BLaER1 treated with 17β-estradiol and CSF1 and Interleukin-3, amounts not matched to agents 10 nM and 100 nM (cell line): ENCODE data around the gene GNAS.
A peak's percentile ranks its signal among the peaks of the same experiment; 100 is the strongest.

Source experiments
- H3K27ac ChIP-seq, 11 experiments: shearing (Covaris generic); formaldehyde crosslinking; 2 replicates each; pipeline ENCODE4 v1.8.1; 2022
- H3K27me3 ChIP-seq, 11 experiments: shearing (Covaris generic); formaldehyde crosslinking; 2 replicates each; pipeline ENCODE4 v1.8.1; 2022
- H3K36me3 ChIP-seq, 11 experiments: shearing (Covaris generic); formaldehyde crosslinking; 2 replicates each; pipeline ENCODE4 v1.8.1; 2022
- H3K4me1 ChIP-seq, 10 experiments: shearing (Covaris generic); formaldehyde crosslinking; 2 replicates each; pipeline ENCODE4 v1.8.1; 2022
- H3K4me2 ChIP-seq, 11 experiments: shearing (Covaris generic); formaldehyde crosslinking; 2 replicates each; pipeline ENCODE4 v1.8.1; 2022
- H3K4me3 ChIP-seq, 10 experiments: shearing (Covaris generic); formaldehyde crosslinking; 2 replicates each; pipeline ENCODE4 v1.8.1; 2022
- H3K9ac ChIP-seq, 11 experiments: shearing (Covaris generic); formaldehyde crosslinking; 2 replicates each; pipeline ENCODE4 v1.8.1; 2022
- H3K9me3 ChIP-seq, 11 experiments: shearing (Covaris generic); formaldehyde crosslinking; replicated peaks in 1 of 11; 2 replicates each; pipeline ENCODE4 v1.8.1; 2022
- H4K20me1 ChIP-seq, 11 experiments: shearing (Covaris generic); formaldehyde crosslinking; 2 replicates each; pipeline ENCODE4 v1.8.1; 2022
- Cebpa-rat ChIP-seq, 11 experiments: shearing (Covaris generic); IDR thresholded peaks; 2 replicates each; pipeline ENCODE4 v1.8.1; 2022

Gene GNAS

DNA sequence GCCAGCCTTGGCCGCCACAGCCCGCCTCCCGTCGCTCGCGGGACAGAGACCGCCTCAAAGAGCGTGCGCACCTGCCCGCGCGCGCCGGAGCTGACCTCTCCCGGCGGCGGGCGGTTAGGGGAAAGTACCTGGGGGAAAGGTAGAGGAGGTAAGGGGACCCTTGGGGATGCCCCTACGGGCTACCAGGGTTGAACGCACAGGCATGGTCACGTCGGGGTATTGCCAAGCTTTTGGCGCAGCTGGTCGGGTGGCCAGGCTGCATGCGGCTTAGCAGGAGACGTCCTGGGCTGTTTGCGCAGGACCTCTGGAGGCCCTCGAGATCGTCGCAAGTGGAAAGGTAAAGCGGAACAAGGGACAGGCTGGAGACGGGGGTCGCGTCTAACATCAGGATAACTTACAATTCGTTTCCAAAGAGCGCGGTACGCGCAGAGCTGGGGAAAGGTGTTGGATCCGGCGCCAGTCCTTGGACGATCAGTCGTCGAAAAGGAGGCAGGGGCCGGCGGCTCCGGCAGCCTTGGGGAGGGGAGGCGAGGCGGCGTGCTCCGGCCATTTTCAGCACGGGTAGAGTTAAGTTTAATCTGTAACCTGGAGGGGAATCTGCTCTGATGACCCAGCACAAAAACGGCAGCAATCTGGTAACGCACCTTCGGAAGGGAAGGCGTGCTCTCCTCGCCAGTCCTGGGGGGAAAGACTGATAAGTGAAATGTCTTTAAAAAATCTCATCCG, 10.8 kb upstream of the GNAS start:
- Histone ChIP-seq H3K27ac (no peak overlapping the region), H4K20me1 (peaks cover 0 to 22% (median 0%) of the 10 kb centered on the region in 11 experiments; a peak in 4 of 22 replicates), H3K4me1 (peaks cover under 1 to 16% (median 10%) of the 10 kb centered on the region in 10 experiments; a peak in 18 of 20 replicates), H3K4me2 (no peak overlapping the region), H3K4me3 (no peak overlapping the region; a peak in 1 of 20 replicates), H3K36me3 (no peaks in the 10 kb centered on the region), H3K27me3 (peaks cover 49 to 84% (median 77%) of the 10 kb centered on the region in 11 experiments), H3K9ac (no peak overlapping the region), H3K9me3 (peaks cover 19 to 35% (median 26%) of the 10 kb centered on the region in 11 experiments; a peak in 20 of 22 replicates)
- no peak for TF ChIP-seq Cebpa-rat (IDR thresholded peaks at IDR 0.05)

DNA sequence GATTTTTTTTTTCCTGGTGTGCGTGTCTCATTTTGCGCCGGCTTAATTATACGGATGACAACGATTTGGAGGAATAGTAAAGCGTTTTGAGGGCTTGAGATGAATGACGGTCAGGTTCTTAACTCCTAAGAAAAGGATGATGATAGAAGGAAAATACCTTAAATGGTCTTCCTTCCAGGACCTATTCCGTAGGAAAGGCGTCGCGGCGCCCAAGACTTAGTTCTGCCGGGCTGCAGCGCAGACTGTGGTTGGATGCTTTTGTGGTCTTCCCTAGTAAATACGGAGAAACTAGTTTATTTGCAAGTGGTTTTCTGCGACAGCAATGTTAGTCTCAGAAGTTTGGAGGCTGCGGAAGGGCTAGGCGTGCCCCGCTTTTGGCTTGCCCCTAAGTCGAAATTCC, 10.2 kb upstream of the GNAS start:
- H3K4me3 ChIP-seq, result no peak overlapping the region
- no peak overlapping the region for H3K4me2 ChIP-seq
- peaks cover 6 to 22% (median 10%) of the 10 kb centered on the region in 10 experiments for H3K4me1 ChIP-seq
- no peaks in the 10 kb centered on the region for H3K36me3 ChIP-seq
- no peak for TF ChIP-seq Cebpa-rat (IDR thresholded peaks at IDR 0.05)
- no peak overlapping the region for H3K27ac ChIP-seq
- peaks cover 19 to 35% (median 26%) of the 10 kb centered on the region in 11 experiments; a peak in 20 of 22 replicates for H3K9me3 ChIP-seq
- peaks cover 0 to 28% (median 0%) of the 10 kb centered on the region in 11 experiments; a peak in 5 of 22 replicates for H4K20me1 ChIP-seq
- no peak overlapping the region for H3K9ac ChIP-seq
- peaks cover 49 to 89% (median 80%) of the 10 kb centered on the region in 11 experiments for H3K27me3 ChIP-seq

DNA sequence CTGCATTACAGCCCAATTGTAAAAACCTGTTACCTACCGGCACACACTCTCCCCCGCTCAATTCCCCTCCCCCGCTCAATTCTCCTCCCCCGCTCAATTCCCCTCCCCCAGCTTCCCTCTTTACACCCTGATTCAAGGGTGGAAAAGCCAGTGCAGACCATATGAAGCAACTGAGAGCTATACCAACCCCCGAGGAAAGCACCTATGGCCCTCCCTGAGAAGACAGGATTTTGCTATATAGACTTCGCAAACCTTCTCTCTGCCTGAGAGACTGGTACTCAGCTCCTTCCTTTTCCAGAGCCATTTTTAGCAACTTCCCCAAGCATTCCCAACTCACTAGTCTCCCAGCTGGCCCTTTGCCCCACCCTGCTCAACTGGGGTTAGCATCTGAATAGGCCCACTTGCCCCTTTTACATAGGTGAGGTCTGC, 9.4 kb upstream of the GNAS start:
- no peak for TF ChIP-seq Cebpa-rat (IDR thresholded peaks at IDR 0.05)
- H3K36me3 ChIP-seq, result no peaks in the 10 kb centered on the region
- peaks cover 49 to 93% (median 80%) of the 10 kb centered on the region in 11 experiments for H3K27me3 ChIP-seq
- peaks cover 12 to 30% (median 15%) of the 10 kb centered on the region in 10 experiments for H3K4me1 ChIP-seq
- H4K20me1 ChIP-seq, result peaks cover 0 to 35% (median 0%) of the 10 kb centered on the region in 11 experiments; a peak in 5 of 22 replicates
- H3K4me3 ChIP-seq, result no peak overlapping the region
- no peak overlapping the region for H3K9ac ChIP-seq
- H3K4me2 ChIP-seq, result no peak overlapping the region
- H3K9me3 ChIP-seq, result peaks cover 19 to 35% (median 26%) of the 10 kb centered on the region in 11 experiments; a peak in 20 of 22 replicates
- no peak overlapping the region for H3K27ac ChIP-seq

DNA sequence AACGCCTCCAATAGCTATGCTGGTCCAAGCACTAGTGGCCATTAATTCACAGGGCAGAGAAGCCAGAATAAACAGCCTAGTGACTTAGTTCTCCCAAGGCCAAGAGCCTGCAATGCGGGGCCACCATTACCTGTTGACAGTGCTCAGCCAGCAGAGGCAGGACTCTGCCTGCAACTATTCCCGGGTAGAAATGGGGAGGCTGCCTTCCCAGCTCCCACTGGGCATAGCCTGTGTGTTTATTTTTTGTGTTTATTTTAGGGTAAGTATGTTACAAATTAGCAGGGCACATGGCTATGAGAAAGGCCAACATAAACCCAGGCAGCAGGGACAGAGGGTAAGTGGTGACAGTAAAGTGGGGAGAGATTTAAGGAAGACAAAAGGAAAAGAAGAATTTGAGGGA, 6.8 kb upstream of the GNAS start:
- Histone ChIP-seq H3K36me3 (no peaks in the 10 kb centered on the region), H3K27me3 (peaks cover 44 to 95% (median 76%) of the 10 kb centered on the region in 11 experiments), H3K9ac (no peak overlapping the region), H3K4me1 (peaks cover 12 to 27% (median 16%) of the 10 kb centered on the region in 10 experiments), H4K20me1 (peaks cover 0 to 42% (median 0%) of the 10 kb centered on the region in 11 experiments; a peak in 4 of 22 replicates), H3K4me3 (no peak overlapping the region), H3K27ac (no peak overlapping the region), H3K4me2 (no peak overlapping the region), H3K9me3 (peaks cover 14 to 26% (median 17%) of the 10 kb centered on the region in 11 experiments)
- no peak for TF ChIP-seq Cebpa-rat (IDR thresholded peaks at IDR 0.05)

DNA sequence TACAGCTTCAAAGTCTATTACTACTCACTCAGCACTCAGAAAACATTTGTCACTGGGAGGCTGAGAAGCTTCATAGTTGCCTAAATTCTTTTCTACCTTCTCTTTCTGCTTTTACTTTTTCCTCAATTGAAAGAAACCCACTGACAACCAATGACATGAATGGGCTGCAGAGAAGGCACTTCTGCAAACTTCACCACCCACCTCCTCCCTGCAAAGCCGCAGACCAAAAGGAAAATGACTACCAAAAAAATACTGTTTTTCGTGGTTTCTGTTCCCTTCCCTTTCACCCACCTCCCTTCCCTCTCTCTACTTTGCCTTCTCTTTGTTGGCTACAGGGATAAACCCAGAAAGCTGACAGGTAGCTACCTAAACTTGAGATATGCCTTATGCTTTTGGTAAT, 5.1 kb upstream of the GNAS start:
- Histone ChIP-seq H3K9ac (no peak overlapping the region), H3K4me2 (peak overlapping the region; percentile 12 to 81 (median 44); a peak in 21 of 22 replicates), H3K27me3 (peaks cover 44 to 95% (median 76%) of the 10 kb centered on the region in 11 experiments), H3K4me1 (peaks cover 12 to 27% (median 16%) of the 10 kb centered on the region in 10 experiments), H3K27ac (no peak overlapping the region), H3K9me3 (peaks cover 22 to 27% (median 23%) of the 10 kb centered on the region in 11 experiments), H4K20me1 (peaks cover 0 to 37% (median 0%) of the 10 kb centered on the region in 11 experiments; a peak in 4 of 22 replicates), H3K4me3 (no peak overlapping the region), H3K36me3 (peaks cover 0 to 9% (median 0%) of the 10 kb centered on the region in 11 experiments; a peak in 4 of 22 replicates)
- no peak for TF ChIP-seq Cebpa-rat (IDR thresholded peaks at IDR 0.05)

DNA sequence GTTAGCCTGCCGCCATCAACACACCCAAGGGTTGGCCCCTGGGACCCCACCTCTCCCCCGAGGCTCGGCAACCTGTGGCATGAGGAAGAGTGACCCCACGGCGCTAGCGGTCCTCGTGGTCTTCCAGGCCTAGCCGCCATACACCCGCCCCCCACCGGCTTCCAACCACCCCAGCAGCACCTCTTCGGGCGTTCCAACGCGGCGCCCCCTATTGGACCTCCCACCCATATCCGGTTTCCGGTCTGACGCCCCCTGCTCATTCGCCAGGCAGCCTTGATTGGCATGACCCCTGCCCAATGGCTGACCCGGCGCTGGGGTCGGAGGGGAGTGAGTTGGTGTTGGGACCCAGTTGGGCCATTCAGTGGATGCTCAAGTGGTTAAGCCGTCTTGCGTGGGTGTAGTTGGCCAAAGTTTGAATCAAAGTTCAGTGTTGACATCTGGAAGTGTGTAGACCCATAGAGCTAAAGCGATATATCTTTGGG, 1.8 kb upstream of the GNAS start, which contains the start of gene GNAS-AS1:
GNAS-AS1 (minus strand) TSS at position 210 of the 482 bp plus-strand sequence.
- peaks cover 12 to 28% (median 16%) of the 10 kb centered on the region in 10 experiments for H3K4me1 ChIP-seq
- no peak within 1 kb of the TSS for H3K9ac ChIP-seq
- peaks cover 0 to 9% (median 0%) of the 10 kb centered on the region in 11 experiments; a peak in 5 of 22 replicates for H3K36me3 ChIP-seq
- H3K27ac ChIP-seq, result no peak within 1 kb of the TSS
- H4K20me1 ChIP-seq, result peaks cover 0 to 28% (median 0%) of the 10 kb centered on the region in 11 experiments; a peak in 4 of 22 replicates
- TF ChIP-seq Cebpa-rat (IDR thresholded peaks at IDR 0.05), result no peak
- H3K27me3 ChIP-seq, result peaks cover 60 to 95% (median 78%) of the 10 kb centered on the region in 11 experiments
- H3K4me2 ChIP-seq, result no peak within 1 kb of the TSS
- peaks cover 54 to 60% (median 56%) of the 10 kb centered on the region in 11 experiments for H3K9me3 ChIP-seq
- H3K4me3 ChIP-seq, result peak within 1 kb of the TSS in 3 of 10 experiments; percentile 28 to 50 (median 45); a peak in 2 of 20 replicates

DNA sequence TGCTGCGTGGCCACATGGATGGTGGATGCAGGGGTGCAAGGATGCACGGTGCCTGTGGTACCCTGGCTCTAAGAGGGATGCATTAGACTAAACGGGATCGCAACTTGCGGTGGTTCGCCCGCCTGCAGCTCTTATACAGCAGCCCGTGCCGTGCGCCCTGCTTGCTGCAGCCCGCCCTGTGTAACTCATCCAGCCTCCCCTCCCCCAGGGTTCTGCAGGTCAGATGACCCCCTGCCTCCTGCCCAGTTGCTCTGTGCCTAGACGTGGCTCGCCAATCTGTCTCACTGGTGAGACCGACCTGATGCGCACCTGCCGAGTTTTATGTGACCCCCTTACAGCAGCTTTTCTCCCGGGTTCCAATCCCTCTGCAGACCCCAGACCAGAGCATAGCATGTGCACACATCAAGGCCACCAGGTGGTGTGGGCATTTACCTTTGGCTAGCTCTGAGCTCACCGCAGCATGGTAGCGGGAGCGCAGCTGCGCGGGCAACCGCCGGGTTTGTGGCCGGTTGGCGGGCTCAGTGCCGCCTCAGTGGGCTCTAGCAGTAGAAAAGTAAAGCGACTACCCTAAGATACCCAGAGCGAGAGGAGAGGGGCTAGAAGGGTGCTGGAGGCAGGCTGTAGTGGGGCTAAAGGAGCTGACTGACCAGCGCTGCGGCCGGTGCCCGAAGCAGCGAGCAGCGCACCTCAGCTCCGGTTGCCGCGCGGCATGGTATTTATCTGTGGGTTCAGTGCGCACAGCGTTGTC, 1.1 kb upstream of the GNAS start:
- Histone ChIP-seq H3K27ac (no peak overlapping the region), H3K36me3 (peaks cover 0 to 9% (median 0%) of the 10 kb centered on the region in 11 experiments; a peak in 5 of 22 replicates), H3K4me2 (no peak overlapping the region), H4K20me1 (peaks cover 0 to 23% (median 0%) of the 10 kb centered on the region in 11 experiments; a peak in 4 of 22 replicates), H3K9me3 (peaks cover 55 to 65% (median 60%) of the 10 kb centered on the region in 11 experiments), H3K9ac (no peak overlapping the region), H3K4me1 (peaks cover 12 to 28% (median 16%) of the 10 kb centered on the region in 10 experiments), H3K27me3 (peaks cover 67 to 95% (median 79%) of the 10 kb centered on the region in 11 experiments), H3K4me3 (peak overlapping the region in 3 of 10 experiments; percentile 28 to 50 (median 45); a peak in 2 of 20 replicates)
- TF ChIP-seq Cebpa-rat (IDR thresholded peaks at IDR 0.05), result no peak

DNA sequence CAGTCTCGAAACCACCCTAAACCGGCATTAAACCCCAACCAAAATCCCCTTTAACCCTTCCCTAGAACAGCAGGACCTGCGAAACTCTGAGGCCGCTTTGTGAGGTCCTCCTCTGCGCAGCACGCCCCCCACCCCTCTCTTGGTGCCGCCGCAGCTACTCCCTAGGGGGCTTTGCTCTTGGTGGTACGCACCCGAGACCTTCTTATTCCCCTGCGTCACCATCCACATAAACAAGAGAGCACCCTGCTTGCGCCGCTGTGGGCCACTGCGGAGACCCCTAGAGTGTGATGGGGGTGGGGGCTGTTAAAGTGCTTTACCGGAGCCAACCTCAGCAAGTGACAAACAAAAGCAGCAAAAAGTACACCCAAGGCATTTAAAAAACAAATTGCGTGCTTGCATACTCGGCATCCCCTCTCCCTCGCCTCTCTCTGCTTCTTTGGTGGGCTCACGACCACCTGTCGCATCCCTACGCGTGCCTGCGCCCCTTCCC, 502 bp upstream of the GNAS start:
- Histone ChIP-seq H3K9ac (no peak overlapping the region), H3K9me3 (peaks cover 55 to 65% (median 60%) of the 10 kb centered on the region in 11 experiments), H3K27me3 (peaks cover 70 to 93% (median 79%) of the 10 kb centered on the region in 11 experiments), H3K4me3 (peak overlapping the region; percentile 17 to 50 (median 30); a peak in 9 of 20 replicates), H4K20me1 (peaks cover 0 to 17% (median 0%) of the 10 kb centered on the region in 11 experiments; a peak in 4 of 22 replicates), H3K4me1 (peaks cover 10 to 22% (median 12%) of the 10 kb centered on the region in 10 experiments), H3K36me3 (peaks cover 0 to 9% (median 0%) of the 10 kb centered on the region in 11 experiments; a peak in 5 of 22 replicates), H3K4me2 (peak overlapping the region in 9 of 11 experiments; percentile 32 to 74 (median 58); a peak in 15 of 22 replicates), H3K27ac (no peak overlapping the region)
- TF ChIP-seq Cebpa-rat (IDR thresholded peaks at IDR 0.05), result no peak
